Osteocyte (in vitro differentiated cells): ENCODE data around the gene ZNF638. TPM values are rescaled to one million over a fixed set of nuclear protein-coding genes. Genes with fewer than 3 reads are reported as not detected.

Source experiments
- DNase-seq: peaks from one replicate; pipeline ENCODE4 v3.0.0; 2021; ENCODE audit warnings: mixed read lengths; ENCODE audit not compliant: unreplicated experiment; ENCODE audit errors: extremely low spot score
- H3K27ac Mint-ChIP-seq: one replicate; pipeline ENCODE4 v1.8.0; 2021; ENCODE audit warnings: mild to moderate bottlenecking, mixed read lengths; ENCODE audit not compliant: unreplicated experiment
- H3K27me3 Mint-ChIP-seq: one replicate; pipeline ENCODE4 v1.8.0; 2021; ENCODE audit warnings: mixed read lengths; ENCODE audit not compliant: unreplicated experiment
- H3K36me3 Mint-ChIP-seq: one replicate; pipeline ENCODE4 v1.8.0; 2021; ENCODE audit warnings: mixed read lengths; ENCODE audit not compliant: unreplicated experiment
- H3K4me1 Mint-ChIP-seq: one replicate; pipeline ENCODE4 v1.8.0; 2021; ENCODE audit warnings: mixed read lengths; ENCODE audit not compliant: unreplicated experiment
- H3K4me3 Mint-ChIP-seq: one replicate; pipeline ENCODE4 v1.8.0; 2021; ENCODE audit warnings: mild to moderate bottlenecking, moderate library complexity, mixed read lengths; ENCODE audit not compliant: unreplicated experiment
- H3K9me3 Mint-ChIP-seq: one replicate; pipeline ENCODE4 v1.8.0; 2021; ENCODE audit warnings: mixed read lengths; ENCODE audit not compliant: unreplicated experiment
- CTCF ChIP-seq: fragments of 200-600 bp; sonication (generic); IDR thresholded peaks from 2 replicates; pipeline ENCODE4 v1.5.0; 2021; ENCODE audit warnings: antibody characterized with exemption, mild to moderate bottlenecking, moderate library complexity
- total RNA-seq: library from RNA; stranded (reverse); gene quantifications from 2 replicates; pipeline ENCODE4 v1.2.1, GENCODE V29; 2021

Gene ZNF638
- total RNA-seq, 1 donor from 2014 or later, result 123 TPM

DNA sequence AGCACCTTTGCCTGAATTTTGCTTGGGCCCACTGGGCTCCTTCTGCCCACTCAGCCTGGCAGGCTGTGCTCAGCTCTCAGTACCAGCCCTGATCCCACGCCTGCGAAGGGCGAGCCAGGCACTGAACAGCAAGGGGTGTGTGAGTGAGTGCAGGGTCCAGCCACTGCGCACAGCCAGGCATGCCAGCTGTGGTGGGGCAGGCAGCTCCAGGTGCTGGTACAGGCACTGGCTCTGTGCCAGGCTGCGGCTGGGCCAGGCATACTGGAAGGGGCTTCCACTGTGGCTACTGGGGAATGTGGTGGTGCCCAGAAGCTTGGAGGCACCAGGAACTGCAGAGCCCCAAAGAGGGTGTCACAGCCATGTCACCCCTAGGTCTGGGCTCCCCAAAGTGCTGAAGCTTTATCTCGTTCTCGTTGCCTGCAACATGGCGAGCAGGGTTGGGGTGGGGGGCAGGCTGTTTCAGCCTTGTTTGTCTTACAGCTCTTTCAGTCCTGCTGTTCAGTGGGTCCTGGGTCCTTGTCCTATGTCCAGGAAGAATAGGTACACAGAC is 130.5 kb downstream of the ZNF638 start:
- Mint-ChIP-seq H3K27me3 (no peaks in the 10 kb centered on the region), H3K36me3 (no peaks in the 10 kb centered on the region), H3K27ac (no peak overlapping the region), H3K4me1 (peaks cover 47% of the 10 kb centered on the region), H3K9me3 (no peaks in the 10 kb centered on the region), H3K4me3 (no peak overlapping the region)
- peak; percentile 78 for DNase-seq
- TF ChIP-seq CTCF, result no peak

GRCh38 chr2:71462641-71463341 is 131.2 kb downstream of the ZNF638 start:
- H3K27me3 Mint-ChIP-seq, result no peaks in the 10 kb centered on the region
- no peak overlapping the region for H3K27ac Mint-ChIP-seq
- no peaks in the 10 kb centered on the region for H3K9me3 Mint-ChIP-seq
- no peak for TF ChIP-seq CTCF
- DNase-seq, result peak; percentile 66
- no peak overlapping the region for H3K4me3 Mint-ChIP-seq
- H3K36me3 Mint-ChIP-seq, result no peaks in the 10 kb centered on the region
- peaks cover 47% of the 10 kb centered on the region for H3K4me1 Mint-ChIP-seq

DNA sequence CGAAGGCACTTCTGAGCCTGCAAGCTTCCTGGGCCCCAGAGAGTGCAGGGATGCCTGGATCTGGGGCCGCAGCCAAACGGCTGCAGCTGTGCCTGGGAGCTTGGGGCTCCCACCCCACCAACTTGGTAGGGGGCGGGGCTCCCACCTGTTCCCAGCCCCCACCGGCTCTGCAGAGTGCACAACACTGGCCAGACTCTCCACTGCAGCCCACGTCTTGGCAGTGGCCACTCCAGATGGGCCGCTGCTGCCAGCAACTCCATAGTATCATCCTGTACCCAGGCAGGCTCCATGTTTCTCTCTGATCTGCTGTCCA is 131.7 kb downstream of the ZNF638 start:
- H3K27ac Mint-ChIP-seq, result no peak overlapping the region
- H3K4me1 Mint-ChIP-seq, result peaks cover 49% of the 10 kb centered on the region

GRCh38 chr2:71464389-71464788 is 132.8 kb downstream of the ZNF638 start:
- Mint-ChIP-seq H3K27ac (no peak overlapping the region), H3K36me3 (no peaks in the 10 kb centered on the region), H3K4me1 (peaks cover 49% of the 10 kb centered on the region), H3K9me3 (no peaks in the 10 kb centered on the region), H3K27me3 (no peaks in the 10 kb centered on the region), H3K4me3 (no peak overlapping the region)
- peak; percentile 70 for DNase-seq
- no peak for TF ChIP-seq CTCF

More for the DNA sequence above, 131.7 kb downstream of the ZNF638 start:
- Mint-ChIP-seq H3K27me3 (no peaks in the 10 kb centered on the region), H3K36me3 (no peaks in the 10 kb centered on the region), H3K4me3 (no peak overlapping the region), H3K9me3 (no peaks in the 10 kb centered on the region)
- DNase-seq, result peak; percentile 65
- TF ChIP-seq CTCF, result no peak

DNA sequence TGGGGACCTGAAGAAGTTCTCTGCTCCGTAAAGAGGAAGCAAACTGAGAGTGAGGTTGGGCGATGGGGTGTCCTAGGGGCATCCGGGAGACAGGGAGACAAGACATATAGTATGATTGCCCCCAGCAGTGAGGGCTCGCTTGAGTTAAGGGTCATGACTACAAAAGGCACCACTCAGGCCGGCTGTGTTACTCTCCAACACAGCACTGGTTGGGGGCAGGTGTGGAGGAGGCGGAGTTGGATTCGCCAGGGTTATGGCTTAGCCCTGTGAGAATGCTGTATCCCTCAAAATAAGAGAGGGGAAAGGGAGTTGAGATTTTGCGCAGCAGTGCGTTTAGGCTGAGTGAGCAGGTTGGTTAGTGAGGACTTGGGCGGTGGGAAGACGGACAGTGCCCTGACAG is 133.8 kb downstream of the ZNF638 start:
- H3K36me3 Mint-ChIP-seq, result no peaks in the 10 kb centered on the region
- no peak overlapping the region for H3K4me3 Mint-ChIP-seq
- no peak for DNase-seq
- H3K27me3 Mint-ChIP-seq, result no peaks in the 10 kb centered on the region
- H3K9me3 Mint-ChIP-seq, result no peaks in the 10 kb centered on the region
- no peak overlapping the region for H3K27ac Mint-ChIP-seq
- TF ChIP-seq CTCF, result no peak
- H3K4me1 Mint-ChIP-seq, result peaks cover 48% of the 10 kb centered on the region
